Stimulated activated naive CD4-positive, alpha-beta T cell treated with Interleukin-2 at 50 U/mL for 16 hours (primary cell): ENCODE data around the gene PLXDC2.

ENCODE experiments used
- DNase-seq: peaks from one replicate; lab custom pipeline; 2025; lab: John Stamatoyannopoulos, UW

PLXDC2 gene

GRCh38 chr10:19815731-19816410 lies 361 bp upstream of the PLXDC2 start:
- DNase-seq = no peak

GRCh38 chr10:19817231-19817933 lies 1.1 kb downstream of the PLXDC2 start:
- no peak for DNase-seq

- DNase-seq = no peak
These were observed 2.6 kb downstream of the PLXDC2 start for GRCh38 chr10:19818876-19819275.

GRCh38 chr10:19819419-19820033 lies 3.3 kb downstream of the PLXDC2 start:
- DNase-seq = no peak

- DNase-seq = no peak
These were observed 8.4 kb downstream of the PLXDC2 start for GRCh38 chr10:19824381-19825342.

GRCh38 chr10:19825700-19826099 lies 9.5 kb downstream of the PLXDC2 start:
- DNase-seq = no peak

- DNase-seq = no peak
These were observed 10.5 kb downstream of the PLXDC2 start for GRCh38 chr10:19826712-19827111.

GRCh38 chr10:19828278-19829049 lies 12.2 kb downstream of the PLXDC2 start:
- no peak for DNase-seq

GRCh38 chr10:19832699-19833098 lies 16.5 kb downstream of the PLXDC2 start:
- no peak for DNase-seq

GRCh38 chr10:19833170-19833824 lies 17.1 kb downstream of the PLXDC2 start:
- DNase-seq = no peak

- DNase-seq = no peak
These were observed 19.7 kb downstream of the PLXDC2 start for GRCh38 chr10:19835952-19836351.

GRCh38 chr10:19839090-19839489 lies 22.9 kb downstream of the PLXDC2 start:
- DNase-seq = no peak

- no peak for DNase-seq
These were observed 23.3 kb downstream of the PLXDC2 start for GRCh38 chr10:19839552-19839951.

- no peak for DNase-seq
These were observed 24.5 kb downstream of the PLXDC2 start for GRCh38 chr10:19840776-19841175.

GRCh38 chr10:19843487-19843886 lies 27.3 kb downstream of the PLXDC2 start:
- DNase-seq = no peak

- no peak for DNase-seq
These were observed 29.5 kb downstream of the PLXDC2 start for GRCh38 chr10:19845503-19846368.

GRCh38 chr10:19847321-19847720 lies 31.1 kb downstream of the PLXDC2 start:
- DNase-seq = no peak

- DNase-seq = no peak
These were observed 32.2 kb downstream of the PLXDC2 start for GRCh38 chr10:19848226-19848985.

GRCh38 chr10:19853831-19854230 lies 37.6 kb downstream of the PLXDC2 start:
- no peak for DNase-seq
